H1 (cell line): ENCODE measurements around the gene ADIPOR2. TPM values are rescaled to one million over a fixed set of nuclear protein-coding genes. Genes with fewer than 3 reads are reported as not detected.

Source experiments
- CTCF ChIA-PET: fragments of 300-600 bp; sonication (Branson Sonifier 250); formaldehyde crosslinking; loops from one replicate; lab custom pipeline; 2021; ENCODE audit not compliant: partially characterized antibody; lab: Charles Lee
- POLR2A ChIA-PET: fragments of 300-600 bp; sonication (Branson Sonifier 250); formaldehyde crosslinking; loops from one replicate; lab custom pipeline; 2021; ENCODE audit warnings: inconsistent platforms; ENCODE audit not compliant: partially characterized antibody; lab: Charles Lee
- DNase-seq, 2 experiments: peaks; one replicate each; pipeline versions ENCODE4 v3.0.0 to v3.0.0-alpha.2; 2010 to 2022; ENCODE audit warnings: low spot score in 2 of 2, low read depth in 1 of 2, mixed read lengths in 1 of 2
- FAIRE-seq: peaks from 2 replicates; lab custom pipeline; 2011; peaks lifted over from hg19 to GRCh38; lab: Jason Lieb, UNC
- H2AFZ ChIP-seq: 2 replicates; pipeline ENCODE4 v1.8.1; 2012; ENCODE audit warnings: low read length, inconsistent platforms
- H2AK5ac ChIP-seq: 2 replicates; pipeline ENCODE4 v1.6.1; 2013; ENCODE audit warnings: low read depth, low read length
- H2BK120ac ChIP-seq: replicated peaks from 2 replicates; pipeline ENCODE3; 2013; ENCODE audit warnings: low read depth, low read length, inconsistent platforms
- H2BK12ac ChIP-seq: 2 replicates; pipeline ENCODE4 v1.6.1; 2013; ENCODE audit warnings: low read depth, low read length
- H2BK15ac ChIP-seq: 2 replicates; pipeline ENCODE4 v1.6.1; 2013; ENCODE audit warnings: low read length
- H2BK20ac ChIP-seq: 2 replicates; pipeline ENCODE4 v1.6.1; 2013; ENCODE audit warnings: low read length
- H2BK5ac ChIP-seq: 2 replicates; pipeline ENCODE4 v1.6.1; 2013; ENCODE audit warnings: low read depth, low read length
- H3K14ac ChIP-seq: 2 replicates; pipeline ENCODE4 v1.6.1; 2013; ENCODE audit warnings: inconsistent platforms; ENCODE audit not compliant: insufficient read length
- H3K18ac ChIP-seq: 2 replicates; pipeline ENCODE4 v1.6.1; 2013; ENCODE audit warnings: low read length; ENCODE audit errors: extremely low read depth
- H3K23ac ChIP-seq: 2 replicates; pipeline ENCODE4 v1.6.1; 2013; ENCODE audit warnings: inconsistent platforms; ENCODE audit not compliant: insufficient read length
- H3K23me2 ChIP-seq: 2 replicates; pipeline ENCODE4 v1.6.1; 2013; ENCODE audit warnings: low read depth, low read length
- H3K27ac ChIP-seq: 2 replicates; pipeline ENCODE4 v1.6.1; 2011; ENCODE audit warnings: low read depth, low read length, inconsistent platforms
- H3K27me3 ChIP-seq, 4 experiments: replicated peaks in 1 of 4; 1 replicate in 1 of 4; 2 replicates in 3 of 4; pipeline versions ENCODE4 v1.6.1 to v1.8.1; 2011 to 2013; ENCODE audit warnings: low read length in 3 of 4, mild to moderate bottlenecking in 3 of 4, inconsistent platforms in 2 of 4, mixed read lengths in 2 of 4, moderate library complexity in 1 of 4; ENCODE audit not compliant: control insufficient read depth in 3 of 4, insufficient read depth in 3 of 4; ENCODE audit errors: extremely low read depth in 1 of 4
- H3K36me3 ChIP-seq, 4 experiments: 2 replicates each; pipeline versions ENCODE4 v1.6.1 to v1.8.1; 2011 to 2013; ENCODE audit warnings: mild to moderate bottlenecking in 4 of 4, low read length in 3 of 4, moderate library complexity in 2 of 4, control low read depth in 1 of 4, inconsistent platforms in 1 of 4; ENCODE audit not compliant: insufficient read depth in 4 of 4, control insufficient read depth in 2 of 4
- H3K4ac ChIP-seq: replicated peaks from 2 replicates; pipeline ENCODE3; 2013; ENCODE audit warnings: low read length, low read depth, mixed read lengths, inconsistent platforms; ENCODE audit not compliant: insufficient read length
- H3K4me1 ChIP-seq, 4 experiments: replicated peaks in 1 of 4; 1 replicate in 1 of 4; 2 replicates in 3 of 4; pipeline versions ENCODE4 v1.6.1 to v1.8.1; 2011 to 2013; ENCODE audit warnings: low read length in 3 of 4, inconsistent platforms in 2 of 4, mixed read lengths in 1 of 4; ENCODE audit not compliant: insufficient read depth in 4 of 4, control insufficient read depth in 3 of 4
- H3K4me2 ChIP-seq, 2 experiments: 2 replicates each; pipeline versions ENCODE4 v1.6.1 to v1.8.1; 2011 to 2013; ENCODE audit warnings: low read depth in 2 of 2, low read length in 2 of 2, control low read depth in 1 of 2, inconsistent platforms in 1 of 2, mild to moderate bottlenecking in 1 of 2; ENCODE audit not compliant: insufficient read depth in 1 of 2
- H3K4me3 ChIP-seq, 4 experiments: fragments of 200-600, 300-600 bp in 1 of 4; sonication (generic), shearing (Covaris generic), sonication (Bioruptor Twin) in 1 of 4; 2 replicates each; pipeline versions ENCODE4 v1.5.1 to v1.8.1; 2011 to 2016; ENCODE audit warnings: low read length in 4 of 4, low read depth in 3 of 4, control low read depth in 2 of 4, inconsistent platforms in 2 of 4, mild to moderate bottlenecking in 2 of 4, mixed read lengths in 1 of 4, moderate library complexity in 1 of 4; ENCODE audit not compliant: insufficient read depth in 2 of 4; ENCODE audit errors: extremely low read depth in 1 of 4
- H3K56ac ChIP-seq: replicated peaks from 2 replicates; pipeline ENCODE3; 2013; ENCODE audit warnings: low read depth, mild to moderate bottlenecking, mixed read lengths, low read length, inconsistent platforms; ENCODE audit not compliant: insufficient read length
- H3K79me1 ChIP-seq: 2 replicates; pipeline ENCODE4 v1.6.1; 2013; ENCODE audit warnings: low read depth, low read length, control low read depth
- H3K79me2 ChIP-seq, 2 experiments: 2 replicates each; pipeline versions ENCODE4 v1.6.1 to v1.8.1; 2012 to 2013; ENCODE audit warnings: low read length in 2 of 2, mild to moderate bottlenecking in 2 of 2, inconsistent platforms in 1 of 2; ENCODE audit not compliant: insufficient read depth in 2 of 2, control insufficient read depth in 1 of 2
- H3K9ac ChIP-seq, 4 experiments: replicated peaks in 1 of 4; 1 replicate in 1 of 4; 2 replicates in 3 of 4; pipeline versions ENCODE4 v1.6.1 to v1.8.1; 2011 to 2013; ENCODE audit warnings: low read depth in 3 of 4, low read length in 3 of 4, control low read depth in 2 of 4, mild to moderate bottlenecking in 2 of 4, moderate library complexity in 2 of 4, inconsistent platforms in 1 of 4; ENCODE audit errors: extremely low read depth in 1 of 4
- H3K9me3 ChIP-seq, 2 experiments: 2 replicates each; pipeline versions ENCODE4 v1.6.1 to v1.8.1; 2012 to 2013; ENCODE audit warnings: mild to moderate bottlenecking in 2 of 2, moderate library complexity in 2 of 2, control low read depth in 1 of 2, inconsistent platforms in 1 of 2, low read depth in 1 of 2, low read length in 1 of 2, mixed read lengths in 1 of 2; ENCODE audit not compliant: insufficient read depth in 2 of 2
- H4K20me1 ChIP-seq, 2 experiments: replicated peaks in 1 of 2; 2 replicates each; pipeline versions ENCODE3 to v1.8.1; 2011 to 2013; ENCODE audit warnings: inconsistent platforms in 2 of 2, low read length in 2 of 2, mild to moderate bottlenecking in 1 of 2; ENCODE audit not compliant: insufficient read depth in 2 of 2, control insufficient read depth in 1 of 2
- H4K5ac ChIP-seq: 2 replicates; pipeline ENCODE4 v1.6.1; 2013; ENCODE audit warnings: low read length, low read depth, mixed read lengths, inconsistent platforms; ENCODE audit not compliant: insufficient read length
- H4K8ac ChIP-seq: 2 replicates; pipeline ENCODE4 v1.8.0; 2013; ENCODE audit warnings: mild to moderate bottlenecking, moderate library complexity, low read length, inconsistent platforms; ENCODE audit not compliant: insufficient read depth; ENCODE audit errors: extremely low read depth
- H4K91ac ChIP-seq: replicated peaks from 2 replicates; pipeline ENCODE3; 2013; ENCODE audit warnings: low read length, mixed read lengths, inconsistent platforms; ENCODE audit not compliant: insufficient read length
- CEBPB ChIP-seq: IDR thresholded peaks from 2 replicates; pipeline ENCODE4 v1.6.1; 2012; ENCODE audit warnings: low read depth, low read length
- GABPA ChIP-seq: IDR thresholded peaks from 2 replicates; pipeline ENCODE4 v1.6.1; 2011; ENCODE audit warnings: mild to moderate bottlenecking, low read length, moderate library complexity, borderline replicate concordance; ENCODE audit not compliant: insufficient read depth
- GTF2F1 ChIP-seq: IDR thresholded peaks from 2 replicates; pipeline ENCODE4 v1.6.1; 2012; ENCODE audit warnings: low read depth, low read length, improper control_type of control experiment, borderline replicate concordance
- KDM1A ChIP-seq: fragments of 200-600, 300-600 bp; sonication (generic); IDR thresholded peaks from 2 replicates; pipeline ENCODE4 v1.7.1; 2016; ENCODE audit warnings: mild to moderate bottlenecking, low read length, borderline replicate concordance
- POLR2AphosphoS5 ChIP-seq: IDR thresholded peaks from 2 replicates; pipeline ENCODE4 v1.6.1; 2011; ENCODE audit warnings: low read depth, low read length
- RFX5 ChIP-seq: IDR thresholded peaks from 2 replicates; pipeline ENCODE4 v1.6.1; 2011; ENCODE audit warnings: low read depth, low read length, improper control_type of control experiment, borderline replicate concordance
- SIX5 ChIP-seq: IDR thresholded peaks from 2 replicates; pipeline ENCODE4 v1.6.1; 2011; ENCODE audit warnings: mild to moderate bottlenecking, low read depth, low read length
- SP2 ChIP-seq: IDR thresholded peaks from 2 replicates; pipeline ENCODE4 v1.6.1; 2012; ENCODE audit warnings: mild to moderate bottlenecking, low read length, inconsistent platforms
- SRF ChIP-seq: IDR thresholded peaks from 2 replicates; pipeline ENCODE4 v1.6.1; 2011; ENCODE audit warnings: mild to moderate bottlenecking, low read depth, low read length, moderate library complexity
- TAF7 ChIP-seq: optimal IDR thresholded peaks from 2 replicates; pipeline ENCODE3; 2011; ENCODE audit warnings: low read depth, mild to moderate bottlenecking, inconsistent platforms, low read length, moderate library complexity, borderline replicate concordance
- WGBS, 2 experiments: shearing (Covaris generic) in 1 of 2; methylation state at CpG; one replicate each; pipeline versions ENCODE4 v1.1.6 to v1.1.7; 2013 to 2015; ENCODE audit warnings: low lambda C conversion rate in 2 of 2, mixed read lengths in 2 of 2, inconsistent platforms in 1 of 2, low coverage in 1 of 2, missing lambda C conversion rate in 1 of 2; ENCODE audit not compliant: insufficient replicate concordance in 2 of 2, insufficient coverage in 1 of 2, insufficient read length in 1 of 2; ENCODE audit errors: extremely low coverage in 1 of 2, missing lambda C conversion rate in 1 of 2; 5-methylcytosine and 5-hydroxymethylcytosine counted together
- polyA plus RNA-seq, 7 experiments: library from polyadenylated mRNA; depleted of rRNA in 3 of 7; stranded (reverse) in 5 of 7; unstranded in 2 of 7; fragments of >200 nt in 5 of 7; fragments of 200-250 nt in 2 of 7; gene quantifications; 1 replicate in 5 of 7; 2 replicates in 1 of 7; 4 replicates in 1 of 7; pipeline versions ENCODE4 v1.2.1 to v1.2.3, GENCODE V29; 2011 to 2013; ENCODE audit warnings: missing spikeins in 2 of 7, mixed read lengths in 2 of 7
- total RNA-seq: library from RNA; stranded (reverse); fragmentation: NEBNext Ultra II Directional; extraction: Animal tissue kit (Norgen Biotek cat#: 25700); gene quantifications from 2 replicates; pipeline ENCODE4 v1.2.1, GENCODE V29; 2021
- TF ChIP-seq, protein P1 (sequence below): IDR thresholded peaks from 2 replicates; pipeline ENCODE4 v1.6.1; 2011; ENCODE audit warnings: low read depth, mild to moderate bottlenecking, low read length; ENCODE audit not compliant: insufficient read depth

The ADIPOR2 gene
- total and polyA plus RNA-seq, 2 of the 8 experiments (the other 6 are each of a cell fraction or from before 2014, with no cell fraction given), result 17.5 to 50.8 TPM

DNA sequence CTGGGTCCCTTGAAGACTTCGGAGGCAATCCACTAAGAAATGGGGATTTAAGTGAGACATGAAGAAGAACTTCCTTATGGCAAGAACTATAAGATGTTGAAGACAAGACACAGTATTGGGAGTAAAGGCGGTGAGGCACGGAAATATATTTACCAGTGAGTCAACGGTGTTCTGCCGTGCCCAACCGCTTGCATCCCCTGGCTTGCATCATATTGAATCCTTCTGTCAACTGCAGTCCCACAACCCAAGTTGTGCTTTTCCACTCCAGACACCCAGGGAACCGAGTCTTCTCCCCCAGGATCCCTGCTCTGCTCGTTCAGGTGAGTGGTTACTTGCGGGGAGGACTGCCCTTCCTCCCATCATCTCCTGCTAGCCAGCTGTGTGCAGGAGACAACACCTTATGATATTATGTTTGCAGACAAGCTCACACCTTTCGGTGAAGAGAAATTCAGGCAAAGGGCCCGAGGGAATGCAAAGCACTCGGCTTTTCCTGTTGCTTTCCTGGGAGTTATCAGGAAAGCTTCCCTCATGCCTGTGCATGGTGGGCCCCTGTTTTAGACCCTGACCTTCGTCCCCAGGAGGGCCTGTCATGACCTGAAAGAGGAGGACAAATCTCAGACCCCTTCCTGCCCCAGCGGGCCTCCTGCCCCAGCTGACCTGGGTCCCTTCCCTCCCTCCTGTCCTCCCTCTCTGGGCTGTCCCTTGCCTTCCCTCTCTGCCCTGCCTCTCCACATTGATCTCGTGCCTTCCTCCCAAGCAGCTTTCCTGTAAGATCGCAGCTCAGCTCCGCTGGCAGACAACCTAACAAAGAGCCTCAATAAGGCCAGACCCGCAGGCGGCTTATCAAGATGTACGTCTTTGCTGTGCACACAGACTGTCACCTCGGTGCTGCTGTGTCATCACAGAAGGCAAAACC is 125.2 kb downstream of the ADIPOR2 start:
- CTCF ChIA-PET, result interaction anchor here (0.8 to 2.8 kb wide), 5 partner anchors 13 to 124 kb away, joined by 3 to 18 read pairs (median 4); no protein-coding TSS in a partner anchor
- TF ChIP-seq SIX5 (no peak), TAF7 (no peak), CEBPB (no peak), GTF2F1 (no peak), SP2 (no peak), POLR2AphosphoS5 (no peak), KDM1A (no peak), GABPA (no peak), SRF (no peak), RFX5 (no peak)
- TF ChIP-seq, protein P1, sequence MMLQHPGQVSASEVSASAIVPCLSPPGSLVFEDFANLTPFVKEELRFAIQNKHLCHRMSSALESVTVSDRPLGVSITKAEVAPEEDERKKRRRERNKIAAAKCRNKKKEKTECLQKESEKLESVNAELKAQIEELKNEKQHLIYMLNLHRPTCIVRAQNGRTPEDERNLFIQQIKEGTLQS, result no peak

More for the DNA sequence above, 125.2 kb downstream of the ADIPOR2 start:
- H3K18ac ChIP-seq, result no peak overlapping the region
- H4K5ac ChIP-seq, result no peak overlapping the region
- DNase-seq, result no peak
- H3K4me3 ChIP-seq, result no peak overlapping the region
- peak overlapping the region; percentile 16; the same call in 1 of the 2 replicates for H4K8ac ChIP-seq
- H2BK12ac ChIP-seq, result peak overlapping the region; percentile 72; the same call in 1 of the 2 replicates
- no peak overlapping the region; the same call in 1 of the 2 replicates for H2AK5ac ChIP-seq
- no peak overlapping the region for H3K56ac ChIP-seq
- H3K4ac ChIP-seq, result no peak overlapping the region
- no peaks in the 10 kb centered on the region for H3K79me1 ChIP-seq
- no peak overlapping the region for H3K27ac ChIP-seq
- H3K23me2 ChIP-seq, result no peaks in the 10 kb centered on the region; the same call in 1 of the 2 replicates
- peaks cover 0 to 3% of the 10 kb centered on the region in 2 experiments; a peak in 2 of 4 replicates for H3K9me3 ChIP-seq
- FAIRE-seq, result no peak
- H3K79me2 ChIP-seq, result no peaks in the 10 kb centered on the region
- H3K14ac ChIP-seq, result no peak overlapping the region
- H3K4me1 ChIP-seq, result peaks cover 0 to 12% (median 3%) of the 10 kb centered on the region in 4 experiments; a peak in 5 of 7 replicates
- POLR2A ChIA-PET, result interaction anchor here (0.6 kb wide), 2 partner anchors 92 to 604 kb away, joined by 3 read pairs; no protein-coding TSS in a partner anchor
- H2AFZ ChIP-seq, result no peak overlapping the region
- peaks cover 8 to 22% (median 21%) of the 10 kb centered on the region in 4 experiments for H3K27me3 ChIP-seq
- H3K4me2 ChIP-seq, result no peak overlapping the region
- H4K91ac ChIP-seq, result peak overlapping the region; percentile 72
- H2BK15ac ChIP-seq, result no peak overlapping the region
- H2BK20ac ChIP-seq, result no peak overlapping the region
- no peaks in the 10 kb centered on the region for H4K20me1 ChIP-seq
- H2BK5ac ChIP-seq, result no peak overlapping the region; the same call in 1 of the 2 replicates
- H3K23ac ChIP-seq, result no peak overlapping the region
- H3K36me3 ChIP-seq, result no peaks in the 10 kb centered on the region
- WGBS, 2 experiments, result 89% methylated on average over 21 of the region's 21 CpGs; no CpG with 5 or more reads in 1 of the 2 experiments
- no peak overlapping the region for H2BK120ac ChIP-seq
- H3K9ac ChIP-seq, result peak overlapping the region in 1 of 4 experiments; percentile 7; a peak in 1 of 7 replicates
